Rectal smooth muscle tissue (tissue), 1 donor: ENCODE results near the gene NUDT22.

Source experiments
- H3K27ac ChIP-seq: one replicate; pipeline ENCODE4 v1.7.0; 2013; ENCODE audit warnings: low read depth, low read length, inconsistent platforms
- H3K27me3 ChIP-seq: one replicate; pipeline ENCODE4 v1.7.0; 2013; ENCODE audit warnings: low read length; ENCODE audit not compliant: control insufficient read depth, insufficient read depth
- H3K36me3 ChIP-seq: one replicate; pipeline ENCODE4 v1.7.0; 2013; ENCODE audit warnings: low read length; ENCODE audit not compliant: control insufficient read depth, insufficient read depth
- H3K4me1 ChIP-seq: one replicate; pipeline ENCODE4 v1.7.0; 2013; ENCODE audit warnings: low read length; ENCODE audit not compliant: control insufficient read depth, insufficient read depth
- H3K4me3 ChIP-seq: one replicate; pipeline ENCODE4 v1.7.0; 2013; ENCODE audit warnings: low read length
- H3K9ac ChIP-seq: one replicate; pipeline ENCODE4 v1.7.0; 2013; ENCODE audit warnings: low read length

The NUDT22 gene, protein sequence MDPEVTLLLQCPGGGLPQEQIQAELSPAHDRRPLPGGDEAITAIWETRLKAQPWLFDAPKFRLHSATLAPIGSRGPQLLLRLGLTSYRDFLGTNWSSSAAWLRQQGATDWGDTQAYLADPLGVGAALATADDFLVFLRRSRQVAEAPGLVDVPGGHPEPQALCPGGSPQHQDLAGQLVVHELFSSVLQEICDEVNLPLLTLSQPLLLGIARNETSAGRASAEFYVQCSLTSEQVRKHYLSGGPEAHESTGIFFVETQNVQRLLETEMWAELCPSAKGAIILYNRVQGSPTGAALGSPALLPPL

GRCh38 chr11:64225608-64226506 lies at the start of gene NUDT22, which contains the start of gene TRPT1:
Gene NUDT22, plus strand, starts transcription at chr11:64226274. Its CDS starts 379 bp downstream, at chr11:64226653.
Gene TRPT1, minus strand, starts transcription at chr11:64226186. Its CDS starts 326 bp downstream, at chr11:64225860.
- Histone ChIP-seq H3K27ac (peak within 1 kb of the TSS; percentile 88), H3K4me1 (peaks cover 14% of the 10 kb centered on the region), H3K9ac (peak within 1 kb of the TSS; percentile 89), H3K27me3 (no peaks in the 10 kb centered on the region), H3K36me3 (peaks cover 3% of the 10 kb centered on the region), H3K4me3 (peak within 1 kb of the TSS; percentile 86)

GRCh38 chr11:64176751-64177150 lies 49.3 kb upstream of the NUDT22 start:
- no peak overlapping the region for H3K27ac ChIP-seq
- H3K4me1 ChIP-seq = peaks cover 13% of the 10 kb centered on the region
- H3K36me3 ChIP-seq = no peaks in the 10 kb centered on the region
- no peak overlapping the region for H3K9ac ChIP-seq
- H3K27me3 ChIP-seq = no peaks in the 10 kb centered on the region
- H3K4me3 ChIP-seq = no peak overlapping the region

DNA sequence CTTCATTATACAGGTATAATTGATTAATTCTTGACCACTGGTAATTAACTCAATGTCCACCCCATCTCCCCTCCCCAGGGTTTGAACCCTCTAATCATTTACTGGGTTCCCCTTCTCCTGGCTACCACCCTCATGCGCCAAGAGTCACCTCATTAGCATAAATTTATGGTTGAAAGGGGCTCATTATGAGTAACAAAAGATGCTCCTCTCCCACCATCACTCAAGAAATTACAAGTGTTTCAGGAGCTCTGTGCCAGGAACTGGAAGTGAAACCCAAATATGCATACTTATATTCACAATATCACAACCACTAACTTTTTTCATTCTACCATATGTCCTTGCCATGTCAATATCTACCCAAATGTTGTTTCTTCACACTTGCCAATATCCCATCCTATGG lies 47.9 kb upstream of the NUDT22 start:
- Histone ChIP-seq H3K36me3 (no peaks in the 10 kb centered on the region), H3K4me3 (no peak overlapping the region), H3K27ac (no peak overlapping the region)

DNA sequence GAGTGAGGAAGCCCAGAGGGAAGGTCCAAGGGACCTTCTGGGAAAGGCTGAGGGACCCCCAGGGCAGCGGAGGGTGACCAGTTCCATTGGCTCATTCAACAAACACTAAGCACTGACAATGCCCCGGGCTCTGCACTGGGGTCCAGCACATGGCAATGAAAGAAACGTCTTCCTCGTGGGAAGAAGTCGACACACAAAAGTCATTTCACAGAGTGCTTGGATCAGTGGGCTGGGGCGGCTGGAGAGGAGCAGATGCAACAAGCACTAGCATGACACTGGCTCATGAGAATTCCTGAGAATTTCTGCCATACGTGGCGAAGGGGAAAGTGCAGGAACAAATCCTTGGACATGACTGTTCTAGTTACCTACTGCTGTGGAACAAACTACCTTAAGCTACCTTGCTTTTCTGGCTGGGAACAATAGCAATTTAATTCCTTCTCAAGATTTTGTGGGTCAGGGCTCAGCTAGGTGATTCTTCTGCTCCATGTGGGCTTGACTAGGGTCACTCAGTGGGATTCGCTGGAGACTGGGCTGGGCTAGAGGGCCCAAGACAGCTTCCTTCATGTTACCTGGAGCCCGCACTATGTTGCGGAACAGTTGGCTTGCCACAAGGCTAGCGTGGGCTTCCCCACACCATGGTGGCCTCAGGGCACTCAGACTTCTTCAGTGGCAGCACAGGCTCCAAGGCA lies 47.0 kb upstream of the NUDT22 start:
- no peak overlapping the region for H3K4me3 ChIP-seq
- H3K9ac ChIP-seq = no peak overlapping the region
- H3K4me1 ChIP-seq = peaks cover 22% of the 10 kb centered on the region
- no peaks in the 10 kb centered on the region for H3K27me3 ChIP-seq
- no peak overlapping the region for H3K27ac ChIP-seq
- H3K36me3 ChIP-seq = no peaks in the 10 kb centered on the region

More for the DNA sequence above, 47.9 kb upstream of the NUDT22 start:
- no peaks in the 10 kb centered on the region for H3K27me3 ChIP-seq
- H3K9ac ChIP-seq = no peak overlapping the region
- peaks cover 16% of the 10 kb centered on the region for H3K4me1 ChIP-seq

- H3K4me1 ChIP-seq = peaks cover 25% of the 10 kb centered on the region
- no peak overlapping the region for H3K4me3 ChIP-seq
- peak overlapping the region; percentile 83 for H3K27ac ChIP-seq
- no peaks in the 10 kb centered on the region for H3K36me3 ChIP-seq
- no peak overlapping the region for H3K9ac ChIP-seq
- peaks cover 1% of the 10 kb centered on the region for H3K27me3 ChIP-seq
Observed at GRCh38 chr11:64180891-64181290, 45.2 kb upstream of the NUDT22 start.

GRCh38 chr11:64181506-64182411 lies 44.3 kb upstream of the NUDT22 start:
- peaks cover 1% of the 10 kb centered on the region for H3K27me3 ChIP-seq
- peak overlapping the region; percentile 83 for H3K27ac ChIP-seq
- H3K4me3 ChIP-seq = no peak overlapping the region
- peak overlapping the region; percentile 17 for H3K9ac ChIP-seq
- H3K36me3 ChIP-seq = no peaks in the 10 kb centered on the region
- H3K4me1 ChIP-seq = peaks cover 25% of the 10 kb centered on the region

- H3K4me3 ChIP-seq = no peak overlapping the region
- peaks cover 25% of the 10 kb centered on the region for H3K4me1 ChIP-seq
- no peaks in the 10 kb centered on the region for H3K36me3 ChIP-seq
- H3K9ac ChIP-seq = no peak overlapping the region
- H3K27ac ChIP-seq = peak overlapping the region; percentile 41
- H3K27me3 ChIP-seq = peaks cover 1% of the 10 kb centered on the region
Observed at GRCh38 chr11:64183890-64184289, 42.2 kb upstream of the NUDT22 start.

DNA sequence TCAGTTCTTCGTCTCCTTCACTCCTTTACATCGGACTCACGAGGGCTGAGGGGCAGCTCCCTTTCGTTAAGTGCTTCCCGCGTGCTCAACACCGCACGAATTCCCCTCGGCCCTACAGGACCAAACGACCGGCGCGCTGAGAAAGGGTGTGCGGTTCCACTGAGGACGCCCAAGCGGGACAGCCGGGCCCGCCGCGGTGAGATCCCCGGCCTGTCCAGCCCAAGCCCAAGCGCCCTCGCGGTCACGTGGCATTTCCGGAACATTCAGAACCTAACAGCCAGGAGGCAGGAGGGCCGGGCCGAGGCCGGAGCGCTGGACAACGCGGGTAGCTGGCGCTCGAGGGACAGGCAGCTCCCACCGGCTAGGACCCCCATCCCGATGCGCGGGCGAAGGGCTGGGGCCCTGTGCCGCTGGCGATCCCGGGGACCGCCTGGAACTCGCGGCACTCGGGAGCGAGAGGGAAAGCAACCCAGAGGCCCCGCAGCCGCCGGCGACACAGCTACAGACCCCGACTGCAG lies 40.8 kb upstream of the NUDT22 start:
- peaks cover 25% of the 10 kb centered on the region for H3K4me1 ChIP-seq
- peak overlapping the region; percentile 80 for H3K9ac ChIP-seq
- H3K36me3 ChIP-seq = no peaks in the 10 kb centered on the region
- H3K27ac ChIP-seq = peak overlapping the region; percentile 90
- H3K4me3 ChIP-seq = peak overlapping the region; percentile 93
- H3K27me3 ChIP-seq = peaks cover 1% of the 10 kb centered on the region

- H3K27ac ChIP-seq = peak within 1 kb of the TSS; percentile 90
- H3K4me1 ChIP-seq = peaks cover 20% of the 10 kb centered on the region
- H3K4me3 ChIP-seq = peak within 1 kb of the TSS; percentile 93
Observed at GRCh38 chr11:64185693-64186491, 40.2 kb upstream of the NUDT22 start, which contains the start of gene STIP1. Gene STIP1, plus strand, starts transcription at chr11:64186171. Its CDS starts 91 bp downstream, at chr11:64186262.

DNA sequence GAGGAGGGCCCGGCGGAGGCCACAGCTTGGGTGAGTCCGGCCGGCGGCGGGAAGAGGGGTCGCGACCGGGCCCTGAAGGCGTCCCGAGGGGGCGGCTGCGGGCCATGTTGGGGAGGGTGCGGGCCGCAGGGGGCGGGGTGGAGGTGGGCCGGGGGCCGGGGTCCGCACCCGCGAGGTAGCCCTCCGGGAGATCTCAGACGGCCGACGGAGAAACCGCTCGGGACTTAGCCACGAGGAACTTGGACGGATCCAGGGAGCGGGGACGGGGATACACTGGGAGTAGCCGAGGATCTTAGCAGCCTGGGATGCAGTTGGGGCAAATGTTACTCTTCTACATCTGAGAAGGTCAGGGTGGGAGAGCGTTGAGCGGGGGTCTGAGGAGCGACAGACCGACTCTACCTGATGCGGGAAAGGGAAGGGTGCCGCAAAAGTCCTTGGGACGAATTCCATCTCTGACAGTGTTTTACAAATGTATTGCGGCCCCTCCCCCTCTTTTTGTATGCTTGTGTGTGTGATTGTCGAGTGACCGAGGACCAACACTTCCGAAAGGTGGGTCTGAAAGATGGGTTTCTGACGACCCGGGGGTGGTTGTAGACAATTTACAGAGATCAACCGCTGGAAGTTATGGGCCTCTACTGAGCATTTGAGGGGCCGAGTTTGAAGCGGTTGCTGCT lies 39.4 kb upstream of the NUDT22 start:
- H3K27me3 ChIP-seq = peaks cover 1% of the 10 kb centered on the region
- no peak overlapping the region for H3K9ac ChIP-seq

More at GRCh38 chr11:64185693-64186491, 40.2 kb upstream of the NUDT22 start, which contains the start of gene STIP1:
- H3K36me3 ChIP-seq = no peaks in the 10 kb centered on the region
- peak within 1 kb of the TSS; percentile 80 for H3K9ac ChIP-seq
- H3K27me3 ChIP-seq = peaks cover 1% of the 10 kb centered on the region

More for the DNA sequence above, 39.4 kb upstream of the NUDT22 start:
- peaks cover 13% of the 10 kb centered on the region for H3K4me1 ChIP-seq
- H3K4me3 ChIP-seq = no peak overlapping the region
- peak overlapping the region; percentile 69 for H3K27ac ChIP-seq
- no peaks in the 10 kb centered on the region for H3K36me3 ChIP-seq
